MCF 10A (cell line): ENCODE measurements around the gene C1QTNF8. TPM values are rescaled to one million over a fixed set of nuclear protein-coding genes. Genes with fewer than 3 reads are reported as not detected.

ENCODE experiments used
- BruUV-seq: library from RNA; stranded (reverse); fragments of 400-500 nt; replicated peaks from 2 replicates; lab custom pipeline; 2021; lab: Mats Ljungman, UMichigan
- CTCF ChIA-PET: fragments of 300-600 bp; sonication (Branson Sonifier 250); formaldehyde crosslinking; extraction: SDS; loops from one replicate; lab custom pipeline; 2021; ENCODE audit warnings: antibody characterized with exemption, inconsistent platforms; lab: Yijun Ruan, JAX
- POLR2A ChIA-PET: fragments of 300-600, 350-650 bp; sonication (Branson Sonifier 250); formaldehyde crosslinking; extraction: SDS; loops from one replicate; lab custom pipeline; 2020; ENCODE audit warnings: antibody characterized with exemption, inconsistent platforms; lab: Yijun Ruan, JAX
- DNase-seq: peaks from one replicate; pipeline ENCODE4 v3.0.0-alpha.2; 2018; ENCODE audit not compliant: unreplicated experiment
- H3K27ac Mint-ChIP-seq: one replicate; pipeline ENCODE4 v1.8.0; 2022; ENCODE audit warnings: mild to moderate bottlenecking, low read depth, mixed read lengths; ENCODE audit not compliant: unreplicated experiment
- H3K27me3 Mint-ChIP-seq: one replicate; pipeline ENCODE4 v1.8.0; 2022; ENCODE audit warnings: mixed read lengths; ENCODE audit not compliant: insufficient read depth, unreplicated experiment
- H3K36me3 Mint-ChIP-seq: one replicate; pipeline ENCODE4 v1.8.0; 2022; ENCODE audit warnings: mild to moderate bottlenecking, moderate library complexity, mixed read lengths; ENCODE audit not compliant: insufficient read depth, unreplicated experiment
- H3K4me1 Mint-ChIP-seq: one replicate; pipeline ENCODE4 v1.8.0; 2022; ENCODE audit warnings: mixed read lengths; ENCODE audit not compliant: insufficient read depth, unreplicated experiment
- H3K4me3 Mint-ChIP-seq: one replicate; pipeline ENCODE4 v1.8.0; 2022; ENCODE audit warnings: mild to moderate bottlenecking, moderate library complexity, mixed read lengths; ENCODE audit not compliant: unreplicated experiment
- H3K9me3 Mint-ChIP-seq: one replicate; pipeline ENCODE4 v1.8.0; 2022; ENCODE audit warnings: mixed read lengths; ENCODE audit not compliant: unreplicated experiment
- intact Hi-C: fragments of 100-400 bp; cut with micrococcal nuclease; formaldehyde crosslinking; loops from 2 replicates; pipeline ENCODE4 v1.14.1; 2022
- total RNA-seq: library from RNA; stranded (reverse); gene quantifications from 2 replicates; pipeline ENCODE4 v1.2.3, GENCODE V29; 2022
- TF ChIP-seq, protein P1 (sequence below): fragments of 200-600 bp; IDR thresholded peaks from one replicate; pipeline ENCODE4 v1.8.0; 2022; ENCODE audit warnings: antibody characterized with exemption, mild to moderate bottlenecking; ENCODE audit not compliant: unreplicated experiment

Gene C1QTNF8
- total RNA-seq, 1 experiment from 2014 or later, result not detected

DNA sequence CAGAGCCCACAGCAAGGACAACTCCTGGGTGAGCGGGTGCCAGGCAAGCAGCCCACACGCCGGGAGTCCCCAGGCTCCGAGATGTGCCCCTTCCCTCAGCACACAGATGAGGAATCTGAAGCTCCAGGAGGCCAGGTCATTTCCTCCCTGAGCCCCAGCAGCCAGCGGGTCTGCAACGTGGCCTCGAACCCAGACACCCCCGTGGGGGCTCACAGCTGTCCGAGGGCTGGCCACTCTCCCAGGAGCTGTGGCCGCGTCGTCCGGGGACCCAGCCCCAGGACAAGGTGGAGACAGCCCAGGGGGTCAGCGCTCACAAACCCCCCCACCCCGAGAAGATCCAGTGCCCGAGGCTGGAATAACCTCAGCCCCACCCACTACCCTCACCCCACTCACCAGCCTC, 17.4 kb upstream of the C1QTNF8 start:
- BruUV-seq, result no TSS peak
- peaks cover 28% of the 10 kb centered on the region for H3K27me3 Mint-ChIP-seq
- H3K36me3 Mint-ChIP-seq, result no peaks in the 10 kb centered on the region
- TF ChIP-seq, protein P1, sequence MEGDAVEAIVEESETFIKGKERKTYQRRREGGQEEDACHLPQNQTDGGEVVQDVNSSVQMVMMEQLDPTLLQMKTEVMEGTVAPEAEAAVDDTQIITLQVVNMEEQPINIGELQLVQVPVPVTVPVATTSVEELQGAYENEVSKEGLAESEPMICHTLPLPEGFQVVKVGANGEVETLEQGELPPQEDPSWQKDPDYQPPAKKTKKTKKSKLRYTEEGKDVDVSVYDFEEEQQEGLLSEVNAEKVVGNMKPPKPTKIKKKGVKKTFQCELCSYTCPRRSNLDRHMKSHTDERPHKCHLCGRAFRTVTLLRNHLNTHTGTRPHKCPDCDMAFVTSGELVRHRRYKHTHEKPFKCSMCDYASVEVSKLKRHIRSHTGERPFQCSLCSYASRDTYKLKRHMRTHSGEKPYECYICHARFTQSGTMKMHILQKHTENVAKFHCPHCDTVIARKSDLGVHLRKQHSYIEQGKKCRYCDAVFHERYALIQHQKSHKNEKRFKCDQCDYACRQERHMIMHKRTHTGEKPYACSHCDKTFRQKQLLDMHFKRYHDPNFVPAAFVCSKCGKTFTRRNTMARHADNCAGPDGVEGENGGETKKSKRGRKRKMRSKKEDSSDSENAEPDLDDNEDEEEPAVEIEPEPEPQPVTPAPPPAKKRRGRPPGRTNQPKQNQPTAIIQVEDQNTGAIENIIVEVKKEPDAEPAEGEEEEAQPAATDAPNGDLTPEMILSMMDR, result no peak
- no peak overlapping the region for H3K4me3 Mint-ChIP-seq
- ChIA-PET CTCF (interaction anchor here (0.6 kb wide), 1 partner anchor 103 kb away, joined by 3 read pairs; no protein-coding TSS in a partner anchor), POLR2A (interaction anchor here (0.5 kb wide), 1 partner anchor 55 kb away, joined by 3 read pairs; no protein-coding TSS in a partner anchor)
- no peaks in the 10 kb centered on the region for H3K9me3 Mint-ChIP-seq
- intact Hi-C loops, result no loop called here
- no peak overlapping the region for H3K27ac Mint-ChIP-seq
- H3K4me1 Mint-ChIP-seq, result no peaks in the 10 kb centered on the region
- no peak for DNase-seq

DNA sequence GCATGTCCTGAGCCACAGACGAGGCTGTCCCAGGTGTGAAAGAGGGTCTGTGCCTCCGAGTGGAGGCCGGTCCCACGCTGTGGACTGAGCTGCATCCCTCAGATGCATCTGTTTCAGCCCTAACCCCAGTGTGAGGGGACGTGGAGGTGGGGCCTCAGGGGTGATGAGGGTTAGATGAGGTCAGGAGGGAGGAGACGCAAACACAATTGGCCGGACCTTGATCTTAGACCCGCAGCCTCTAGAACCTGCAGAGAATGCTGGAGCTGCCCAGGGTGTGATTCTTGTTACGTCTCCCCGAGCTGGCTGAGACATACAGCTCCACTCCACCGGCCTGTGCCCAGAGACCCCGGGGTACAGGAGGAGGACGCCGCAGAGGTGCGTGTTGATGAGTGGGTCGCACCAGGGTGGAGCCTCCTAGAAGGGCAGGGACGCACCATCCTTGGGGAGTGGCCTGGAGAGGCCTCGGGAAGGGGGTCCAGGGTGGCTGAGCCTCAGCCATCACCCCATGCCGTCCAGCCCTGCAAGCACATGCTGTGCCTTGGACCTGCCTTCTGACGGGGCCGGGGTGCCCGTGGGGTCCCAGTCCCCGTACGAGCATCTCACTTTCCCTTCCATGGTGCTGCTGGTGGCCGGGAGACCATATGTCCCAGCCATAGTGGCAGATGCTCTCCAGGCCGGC, 16.6 kb upstream of the C1QTNF8 start:
- TF ChIP-seq, protein P1, result no peak
- H3K9me3 Mint-ChIP-seq, result no peaks in the 10 kb centered on the region
- intact Hi-C loops, result no loop called here
- BruUV-seq, result no TSS peak
- POLR2A ChIA-PET, result interaction anchor here (0.5 kb wide), 1 partner anchor 56 kb away, joined by 3 read pairs; no protein-coding TSS in a partner anchor
- H3K4me3 Mint-ChIP-seq, result no peak overlapping the region
- no peak for DNase-seq
- H3K27me3 Mint-ChIP-seq, result peaks cover 36% of the 10 kb centered on the region
- no peaks in the 10 kb centered on the region for H3K36me3 Mint-ChIP-seq
- H3K27ac Mint-ChIP-seq, result no peak overlapping the region
- CTCF ChIA-PET, result interaction anchor here (0.6 to 1.9 kb wide), 2 partner anchors 81 to 169 kb away, joined by 3 to 5 read pairs; no protein-coding TSS in a partner anchor
- no peaks in the 10 kb centered on the region for H3K4me1 Mint-ChIP-seq

DNA sequence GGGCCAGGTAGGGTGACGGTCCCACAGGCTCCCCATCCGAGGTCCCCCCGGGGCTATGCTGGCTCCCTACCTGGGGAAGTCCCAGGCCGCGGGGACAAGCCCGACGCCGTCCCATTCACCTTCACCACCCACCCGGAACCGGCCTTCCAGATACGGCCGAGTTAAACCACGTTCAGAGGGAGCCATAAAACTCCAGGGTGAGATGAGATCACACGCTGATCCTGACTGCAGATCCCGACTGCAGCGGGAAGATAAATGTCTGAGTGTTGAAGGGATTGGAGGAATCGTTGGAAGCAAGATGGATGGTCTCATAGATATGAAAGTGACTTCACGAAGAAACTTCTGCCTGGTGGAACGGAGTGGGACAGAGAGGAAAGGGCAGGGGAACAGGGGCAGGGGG, 13.6 kb upstream of the C1QTNF8 start:
- Mint-ChIP-seq H3K36me3 (no peaks in the 10 kb centered on the region), H3K27me3 (peaks cover 65% of the 10 kb centered on the region), H3K27ac (no peak overlapping the region), H3K4me1 (no peaks in the 10 kb centered on the region), H3K4me3 (no peak overlapping the region), H3K9me3 (no peaks in the 10 kb centered on the region)
- BruUV-seq, result no TSS peak
- intact Hi-C loops, result no loop called here
- no peak for DNase-seq
- POLR2A ChIA-PET, result no interaction called here
- TF ChIP-seq, protein P1, result no peak
- CTCF ChIA-PET, result interaction anchor here (1.0 kb wide), 1 partner anchor 84 kb away, joined by 3 read pairs; no protein-coding TSS in a partner anchor
